Lower lobe of right lung (tissue), 2 donors: Measurements from ENCODE around the gene CALML3. TPM values are rescaled to one million over a fixed set of nuclear protein-coding genes. Genes with fewer than 3 reads are reported as not detected.

Experiments
- ATAC-seq, 2 donors: fragments of 200-7000 bp; cut with Tn5 transposase; one replicate each; pipeline ENCODE4 v1.9.1; 2020 to 2022; ENCODE audit warnings: mild to moderate bottlenecking in 2 of 2, moderate library complexity in 2 of 2
- DNase-seq: peaks from one replicate; pipeline ENCODE4 v3.0.0-alpha.2; 2020
- H3K27ac ChIP-seq: fragments of 200-600 bp; one replicate; pipeline ENCODE4 v1.8.0; 2022
- H3K27me3 ChIP-seq: fragments of 200-600 bp; one replicate; pipeline ENCODE4 v1.8.0; 2022; ENCODE audit warnings: low read depth
- H3K36me3 ChIP-seq: fragments of 200-600 bp; one replicate; pipeline ENCODE4 v1.8.0; 2022; ENCODE audit warnings: mild to moderate bottlenecking
- H3K4me1 ChIP-seq: fragments of 200-600 bp; one replicate; pipeline ENCODE4 v1.8.0; 2022
- H3K4me3 ChIP-seq: fragments of 200-600 bp; one replicate; pipeline ENCODE4 v1.8.0; 2022; ENCODE audit warnings: mild to moderate bottlenecking
- H3K9me3 ChIP-seq: fragments of 200-600 bp; one replicate; pipeline ENCODE4 v1.8.0; 2022
- CTCF ChIP-seq: fragments of 200-600 bp; IDR thresholded peaks from one replicate; pipeline ENCODE4 v1.8.0; 2022; ENCODE audit warnings: antibody characterized with exemption, mild to moderate bottlenecking
- intact Hi-C: fragments of 100-400 bp; cut with DNase I; formaldehyde crosslinking; loops from one replicate; pipeline ENCODE4 v1.11.0; 2022
- total RNA-seq: library from RNA; stranded (reverse); fragmentation: NEBNext Ultra II Directional; extraction: Animal tissue kit (Norgen Biotek cat#: 25700); gene quantifications from one replicate; pipeline ENCODE4 v1.2.1, GENCODE V29; 2021
- donor health status: DM: no; HTN: yes; CAD: no; lungs with severe emphysema.

The CALML3 gene
- total RNA-seq, 1 donor from 2014 or later = not detected

- H3K27ac ChIP-seq = no peak overlapping the region
- intact Hi-C loops = no loop called here
- no peak for ATAC-seq
- H3K36me3 ChIP-seq = no peaks in the 10 kb centered on the region
- DNase-seq = no peak
- H3K27me3 ChIP-seq = no peaks in the 10 kb centered on the region
- no peak for TF ChIP-seq CTCF
- H3K4me1 ChIP-seq = no peaks in the 10 kb centered on the region
- H3K4me3 ChIP-seq = no peak overlapping the region
- no peaks in the 10 kb centered on the region for H3K9me3 ChIP-seq
Observed at GRCh38 chr10:5484205-5484604, 40.6 kb upstream of the CALML3 start.

GRCh38 chr10:5485290-5485689, 39.5 kb upstream of the CALML3 start:
- Histone ChIP-seq H3K27me3 (no peaks in the 10 kb centered on the region), H3K27ac (no peak overlapping the region), H3K36me3 (no peaks in the 10 kb centered on the region), H3K9me3 (no peaks in the 10 kb centered on the region), H3K4me3 (no peak overlapping the region), H3K4me1 (no peaks in the 10 kb centered on the region)
- DNase-seq (no peak), ATAC-seq (no peak)
- intact Hi-C loops = no loop called here
- TF ChIP-seq CTCF = no peak

- no peak overlapping the region for H3K27ac ChIP-seq
- no peaks in the 10 kb centered on the region for H3K4me1 ChIP-seq
- no peaks in the 10 kb centered on the region for H3K9me3 ChIP-seq
- no peaks in the 10 kb centered on the region for H3K36me3 ChIP-seq
- ATAC-seq (no peak), DNase-seq (no peak)
- intact Hi-C loops = no loop called here
- no peak for TF ChIP-seq CTCF
- no peaks in the 10 kb centered on the region for H3K27me3 ChIP-seq
- no peak overlapping the region for H3K4me3 ChIP-seq
Observed at GRCh38 chr10:5485948-5486852, 38.6 kb upstream of the CALML3 start.

- H3K9me3 ChIP-seq = no peaks in the 10 kb centered on the region
- DNase-seq = no peak
- no peaks in the 10 kb centered on the region for H3K27me3 ChIP-seq
- H3K27ac ChIP-seq = no peak overlapping the region
- intact Hi-C loops = no loop called here
- no peak for ATAC-seq
- H3K4me1 ChIP-seq = no peaks in the 10 kb centered on the region
- no peaks in the 10 kb centered on the region for H3K36me3 ChIP-seq
- no peak overlapping the region for H3K4me3 ChIP-seq
- TF ChIP-seq CTCF = no peak
Observed at GRCh38 chr10:5486853-5487235, 37.9 kb upstream of the CALML3 start.

GRCh38 chr10:5488272-5489161, 36.2 kb upstream of the CALML3 start:
- Histone ChIP-seq H3K27me3 (no peaks in the 10 kb centered on the region), H3K4me3 (no peak overlapping the region), H3K4me1 (no peaks in the 10 kb centered on the region), H3K9me3 (no peaks in the 10 kb centered on the region), H3K36me3 (no peaks in the 10 kb centered on the region), H3K27ac (no peak overlapping the region)
- intact Hi-C loops = no loop called here
- DNase-seq (no peak), ATAC-seq (peak; percentile 52 to 75)
- TF ChIP-seq CTCF = no peak
